ENCODE measurements around the gene FAM3D. TPM values are rescaled to one million over a fixed set of nuclear protein-coding genes. Genes with fewer than 3 reads are reported as not detected.
A peak's percentile ranks its signal among the peaks of the same experiment; 100 is the strongest.

The FAM3D gene
- total and polyA plus RNA-seq, 5 donors from 2014 or later: not detected

DNA sequence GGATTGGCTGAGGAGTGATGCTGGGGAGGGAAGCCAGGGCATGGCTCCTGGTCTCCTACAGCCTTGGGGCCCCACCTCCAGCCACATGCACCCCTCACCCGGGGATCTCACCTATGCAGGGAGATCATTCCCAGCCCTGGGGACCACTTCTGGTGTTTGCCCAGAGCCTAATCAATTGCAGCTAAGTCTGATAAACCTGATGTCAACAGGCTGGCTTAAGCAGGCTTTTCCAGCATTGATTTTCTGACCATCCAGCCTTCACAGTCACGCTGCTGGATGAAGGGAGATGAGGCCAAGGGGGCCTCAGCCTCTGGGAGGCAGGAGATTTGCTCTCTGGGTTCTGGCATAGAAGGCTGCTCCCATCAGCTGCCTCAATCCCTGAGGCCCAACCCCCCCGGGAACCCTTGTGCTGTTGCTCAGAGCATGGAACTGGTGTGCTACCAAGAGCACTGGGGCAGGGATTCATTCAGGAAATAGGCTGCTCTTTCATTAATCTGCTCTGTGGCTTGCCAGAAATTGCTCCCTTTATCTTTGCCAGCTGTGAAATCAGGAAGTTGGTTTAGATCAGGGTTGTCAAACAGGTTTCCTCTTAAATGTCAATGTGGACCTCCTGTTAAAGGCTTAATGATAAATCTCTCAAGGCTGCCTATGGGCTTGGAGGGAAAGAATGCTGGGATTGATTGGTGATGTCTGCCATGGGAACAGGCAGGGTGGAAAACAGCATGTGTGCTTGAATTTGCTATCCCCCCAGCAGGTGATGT, 19.0 kb downstream of the FAM3D start:
- Mint-ChIP-seq H3K27me3 (peaks cover 4% of the 10 kb centered on the region), H3K27ac (no peak overlapping the region), H3K4me1 (no peaks in the 10 kb centered on the region), H3K36me3 (no peaks in the 10 kb centered on the region), H3K9me3 (no peaks in the 10 kb centered on the region), H3K4me3 (no peak overlapping the region)
- no peak overlapping the region for H3K4me3 ChIP-seq (ENCODE audit: low read depth, low read length)
- H3K27ac ChIP-seq (ENCODE audit: insufficient read depth, low read length, poor library complexity, severe bottlenecking): no peak overlapping the region
- H3K4me1 ChIP-seq (ENCODE audit: control insufficient read depth, insufficient read depth, low read length, poor library complexity, severe bottlenecking): no peaks in the 10 kb centered on the region
- H3K36me3 ChIP-seq (ENCODE audit: control insufficient read depth, insufficient read depth, low read length): no peaks in the 10 kb centered on the region
- H3K9me3 ChIP-seq (ENCODE audit: control insufficient read depth in 2 of 2, low read length in 2 of 2): no peaks in the 10 kb centered on the region
- no peaks in the 10 kb centered on the region for H3K27me3 ChIP-seq (ENCODE audit: control insufficient read depth, insufficient read depth, low read length)
- no peak for ATAC-seq (ENCODE audit: low read depth in 2 of 2)
- no peak for DNase-seq

DNA sequence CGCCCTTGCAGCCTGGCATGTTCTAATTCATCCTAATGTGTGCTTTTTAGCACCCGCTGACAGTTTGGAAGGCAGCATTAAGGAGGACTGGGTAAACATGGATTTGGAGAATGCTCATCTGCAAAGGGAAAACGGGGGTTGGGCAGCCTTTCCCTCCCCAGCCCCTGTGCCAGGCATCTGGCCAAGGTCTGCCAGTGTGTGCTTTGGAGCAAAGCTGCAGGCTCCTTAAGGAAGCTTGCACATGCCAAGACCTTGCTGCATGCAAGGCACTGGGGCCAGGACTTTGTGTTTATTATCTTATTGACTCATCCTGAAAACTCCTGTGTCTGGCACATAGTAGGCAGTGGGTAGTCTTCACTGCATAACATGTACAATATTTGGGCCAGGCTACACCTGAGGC, 20.1 kb downstream of the FAM3D start:
- H3K27ac ChIP-seq (ENCODE audit: insufficient read depth, low read length, poor library complexity, severe bottlenecking): no peak overlapping the region
- Mint-ChIP-seq H3K27me3 (peaks cover 4% of the 10 kb centered on the region), H3K27ac (no peak overlapping the region), H3K4me1 (no peaks in the 10 kb centered on the region), H3K4me3 (no peak overlapping the region), H3K36me3 (no peaks in the 10 kb centered on the region), H3K9me3 (no peaks in the 10 kb centered on the region)
- DNase-seq (no peak), ATAC-seq (ENCODE audit: low read depth in 2 of 2) (no peak)
- H3K36me3 ChIP-seq (ENCODE audit: control insufficient read depth, insufficient read depth, low read length): no peaks in the 10 kb centered on the region
- no peaks in the 10 kb centered on the region for H3K27me3 ChIP-seq (ENCODE audit: control insufficient read depth, insufficient read depth, low read length)
- H3K9me3 ChIP-seq (ENCODE audit: control insufficient read depth in 2 of 2, low read length in 2 of 2): no peaks in the 10 kb centered on the region
- H3K4me3 ChIP-seq (ENCODE audit: low read depth, low read length): no peak overlapping the region
- H3K4me1 ChIP-seq (ENCODE audit: control insufficient read depth, insufficient read depth, low read length, poor library complexity, severe bottlenecking): no peaks in the 10 kb centered on the region

DNA sequence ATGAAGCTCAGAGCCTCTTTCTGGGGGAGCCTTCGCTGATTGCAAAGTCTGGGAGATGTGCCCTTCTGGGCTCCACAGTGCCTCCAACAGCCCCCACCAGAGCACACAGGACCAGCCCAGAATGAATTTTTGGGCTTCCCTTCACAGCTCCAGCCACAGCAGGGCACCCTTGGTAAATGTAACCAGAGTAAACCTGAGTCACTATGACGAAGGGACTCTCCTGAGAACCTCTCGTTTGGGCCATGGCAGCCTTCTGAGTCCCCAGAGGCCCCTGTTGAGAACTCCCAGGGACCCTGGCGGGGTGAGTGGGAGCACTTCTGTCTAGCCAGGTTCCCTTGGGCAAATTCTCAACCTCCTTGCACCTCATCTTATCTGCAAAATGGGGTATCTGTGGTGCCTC, 20.8 kb downstream of the FAM3D start:
- Histone ChIP-seq H3K27ac (ENCODE audit: insufficient read depth, low read length, poor library complexity, severe bottlenecking) (no peak overlapping the region), H3K9me3 (ENCODE audit: control insufficient read depth in 2 of 2, low read length in 2 of 2) (no peaks in the 10 kb centered on the region), H3K36me3 (ENCODE audit: control insufficient read depth, insufficient read depth, low read length) (no peaks in the 10 kb centered on the region), H3K4me1 (ENCODE audit: control insufficient read depth, insufficient read depth, low read length, poor library complexity, severe bottlenecking) (no peaks in the 10 kb centered on the region), H3K4me3 (ENCODE audit: low read depth, low read length) (no peak overlapping the region), H3K27me3 (ENCODE audit: control insufficient read depth, insufficient read depth, low read length) (no peaks in the 10 kb centered on the region)
- no peak for ATAC-seq (ENCODE audit: low read depth in 2 of 2)
- Mint-ChIP-seq H3K9me3 (no peaks in the 10 kb centered on the region), H3K27ac (no peak overlapping the region), H3K4me1 (no peaks in the 10 kb centered on the region), H3K4me3 (no peak overlapping the region), H3K36me3 (no peaks in the 10 kb centered on the region), H3K27me3 (peaks cover 4% of the 10 kb centered on the region)
- DNase-seq: no peak

DNA sequence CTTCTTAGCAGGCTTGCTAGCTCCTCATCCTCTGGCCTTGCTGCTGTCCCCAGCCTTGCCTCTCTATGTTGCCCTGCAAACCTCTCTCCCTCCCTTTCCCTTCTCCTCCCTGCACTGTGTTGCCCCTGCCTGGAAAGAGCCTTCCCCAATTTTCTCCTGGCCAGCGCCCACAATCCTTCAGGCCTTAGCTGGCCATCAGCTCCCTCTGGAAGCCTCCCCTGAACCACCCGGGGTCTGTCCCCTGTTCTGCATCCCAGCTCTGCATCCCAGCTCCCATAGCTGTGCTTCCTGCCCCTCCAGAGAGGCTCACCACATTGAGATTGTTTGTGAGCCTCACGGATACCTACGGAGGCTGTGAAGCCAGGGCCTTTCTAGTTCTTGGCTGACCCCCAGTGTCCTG, 23.7 kb downstream of the FAM3D start:
- no peak overlapping the region for H3K4me3 ChIP-seq (ENCODE audit: low read depth, low read length)
- Mint-ChIP-seq H3K4me3 (no peak overlapping the region), H3K36me3 (no peaks in the 10 kb centered on the region), H3K27me3 (peaks cover 10% of the 10 kb centered on the region), H3K9me3 (no peaks in the 10 kb centered on the region), H3K27ac (no peak overlapping the region), H3K4me1 (no peaks in the 10 kb centered on the region)
- no peaks in the 10 kb centered on the region for H3K4me1 ChIP-seq (ENCODE audit: control insufficient read depth, insufficient read depth, low read length, poor library complexity, severe bottlenecking)
- no peaks in the 10 kb centered on the region for H3K9me3 ChIP-seq (ENCODE audit: control insufficient read depth in 2 of 2, low read length in 2 of 2)
- DNase-seq (no peak), ATAC-seq (ENCODE audit: low read depth in 2 of 2) (no peak)
- no peak overlapping the region for H3K27ac ChIP-seq (ENCODE audit: insufficient read depth, low read length, poor library complexity, severe bottlenecking)
- no peaks in the 10 kb centered on the region for H3K27me3 ChIP-seq (ENCODE audit: control insufficient read depth, insufficient read depth, low read length)
- no peaks in the 10 kb centered on the region for H3K36me3 ChIP-seq (ENCODE audit: control insufficient read depth, insufficient read depth, low read length)

DNA sequence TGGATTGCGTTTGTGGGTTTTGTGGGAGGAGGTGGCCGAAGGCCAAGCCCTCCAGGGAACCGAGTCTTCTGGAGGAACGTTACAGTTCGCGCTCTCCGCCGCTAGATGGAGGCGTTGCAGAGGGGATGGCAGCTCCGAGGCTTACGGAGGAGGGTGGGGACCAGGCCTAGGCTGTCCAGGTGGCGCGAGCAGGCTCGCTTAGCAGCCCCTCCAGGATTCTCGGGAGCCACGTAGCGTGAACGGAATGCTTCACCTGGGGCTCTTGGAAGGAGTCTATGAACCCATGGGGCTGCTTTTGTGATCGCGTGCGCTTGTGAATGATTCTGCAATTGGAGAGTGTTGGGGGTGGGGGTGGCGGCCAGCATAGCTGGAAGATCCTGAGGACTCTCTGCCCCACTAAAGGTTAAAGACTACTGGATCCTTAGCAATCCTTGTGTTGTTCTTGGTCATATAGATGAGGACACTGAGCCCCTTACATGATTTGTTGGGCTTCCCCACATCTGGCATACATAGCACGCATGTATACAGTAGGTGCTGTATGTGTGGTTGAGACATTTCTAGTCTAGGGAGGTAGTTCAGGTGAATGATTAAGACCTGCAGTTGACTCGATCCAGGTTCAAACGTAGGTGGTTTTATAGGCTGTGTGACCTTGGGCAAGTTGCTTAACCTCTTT, 25.7 kb downstream of the FAM3D start:
- no peaks in the 10 kb centered on the region for H3K4me1 Mint-ChIP-seq

DNA sequence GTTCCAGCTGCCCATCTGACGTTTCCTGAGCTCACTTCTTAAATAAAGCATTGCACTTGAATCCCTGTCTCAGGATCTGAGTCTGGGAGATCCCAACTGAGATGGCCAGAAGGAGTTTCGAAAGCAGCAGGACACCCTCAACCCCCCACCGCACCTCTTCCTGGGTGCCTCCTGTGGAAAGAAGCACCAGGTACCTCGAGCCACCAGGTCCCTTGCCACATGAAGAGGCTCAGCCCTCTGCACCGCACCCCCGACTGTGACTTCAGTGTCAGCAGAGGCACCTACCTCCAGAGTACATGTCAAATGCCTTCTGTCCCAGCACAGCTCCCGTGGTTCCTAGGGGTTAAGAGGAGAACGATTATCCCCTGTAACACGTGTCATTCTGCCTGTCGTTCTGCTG, 26.7 kb downstream of the FAM3D start:
- H3K27ac Mint-ChIP-seq: no peak overlapping the region
- no peaks in the 10 kb centered on the region for H3K36me3 ChIP-seq (ENCODE audit: control insufficient read depth, insufficient read depth, low read length)
- H3K4me3 Mint-ChIP-seq: no peak overlapping the region
- no peaks in the 10 kb centered on the region for H3K27me3 ChIP-seq (ENCODE audit: control insufficient read depth, insufficient read depth, low read length)
- no peak overlapping the region for H3K27ac ChIP-seq (ENCODE audit: insufficient read depth, low read length, poor library complexity, severe bottlenecking)
- H3K4me1 ChIP-seq (ENCODE audit: control insufficient read depth, insufficient read depth, low read length, poor library complexity, severe bottlenecking): no peaks in the 10 kb centered on the region
- no peaks in the 10 kb centered on the region for H3K36me3 Mint-ChIP-seq
- no peaks in the 10 kb centered on the region for H3K4me1 Mint-ChIP-seq
- DNase-seq (no peak), ATAC-seq (ENCODE audit: low read depth in 2 of 2) (no peak)
- no peaks in the 10 kb centered on the region for H3K9me3 ChIP-seq (ENCODE audit: control insufficient read depth in 2 of 2, low read length in 2 of 2)
- H3K27me3 Mint-ChIP-seq: peaks cover 10% of the 10 kb centered on the region
- no peak overlapping the region for H3K4me3 ChIP-seq (ENCODE audit: low read depth, low read length)
- no peaks in the 10 kb centered on the region for H3K9me3 Mint-ChIP-seq

More for the DNA sequence above, 25.7 kb downstream of the FAM3D start:
- Mint-ChIP-seq H3K4me3 (no peak overlapping the region), H3K36me3 (no peaks in the 10 kb centered on the region), H3K9me3 (no peaks in the 10 kb centered on the region), H3K27ac (no peak overlapping the region), H3K27me3 (peaks cover 10% of the 10 kb centered on the region)
- no peaks in the 10 kb centered on the region for H3K36me3 ChIP-seq (ENCODE audit: control insufficient read depth, insufficient read depth, low read length)
- H3K27me3 ChIP-seq (ENCODE audit: control insufficient read depth, insufficient read depth, low read length): no peaks in the 10 kb centered on the region
- no peaks in the 10 kb centered on the region for H3K9me3 ChIP-seq (ENCODE audit: control insufficient read depth in 2 of 2, low read length in 2 of 2)
- peak; percentile 9 to 46 (median 25) for DNase-seq
- ATAC-seq (ENCODE audit: low read depth in 2 of 2): peak; percentile 36 to 58
- H3K4me1 ChIP-seq (ENCODE audit: control insufficient read depth, insufficient read depth, low read length, poor library complexity, severe bottlenecking): no peaks in the 10 kb centered on the region
- no peak overlapping the region for H3K4me3 ChIP-seq (ENCODE audit: low read depth, low read length)
- H3K27ac ChIP-seq (ENCODE audit: insufficient read depth, low read length, poor library complexity, severe bottlenecking): no peak overlapping the region

DNA sequence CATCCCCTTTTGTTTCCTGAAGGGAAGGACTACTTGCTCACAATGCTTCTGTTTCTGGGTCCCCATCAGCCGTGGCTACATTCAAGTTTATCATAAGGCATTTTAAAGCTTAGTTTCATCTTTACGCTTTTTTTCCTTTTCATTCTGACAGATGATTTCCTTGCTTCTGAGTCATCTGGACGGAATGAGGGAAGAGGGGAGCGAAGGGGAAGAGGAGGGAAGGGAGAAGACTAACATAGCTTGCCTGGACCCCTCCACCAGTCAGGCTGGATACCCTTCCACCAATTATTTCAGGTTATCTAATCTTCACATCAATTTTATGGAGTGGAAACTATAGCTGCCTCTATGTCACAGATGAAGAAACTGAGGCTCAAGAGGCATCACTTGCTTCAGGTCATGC, 27.6 kb downstream of the FAM3D start:
- H3K36me3 Mint-ChIP-seq: no peaks in the 10 kb centered on the region
- no peak for DNase-seq
- Histone ChIP-seq H3K9me3 (ENCODE audit: control insufficient read depth in 2 of 2, low read length in 2 of 2) (no peaks in the 10 kb centered on the region), H3K27ac (ENCODE audit: insufficient read depth, low read length, poor library complexity, severe bottlenecking) (no peak overlapping the region), H3K4me1 (ENCODE audit: control insufficient read depth, insufficient read depth, low read length, poor library complexity, severe bottlenecking) (no peaks in the 10 kb centered on the region), H3K4me3 (ENCODE audit: low read depth, low read length) (no peak overlapping the region), H3K27me3 (ENCODE audit: control insufficient read depth, insufficient read depth, low read length) (no peaks in the 10 kb centered on the region), H3K36me3 (ENCODE audit: control insufficient read depth, insufficient read depth, low read length) (no peaks in the 10 kb centered on the region)
- no peak overlapping the region for H3K27ac Mint-ChIP-seq
- H3K27me3 Mint-ChIP-seq: peaks cover 10% of the 10 kb centered on the region
- no peak overlapping the region for H3K4me3 Mint-ChIP-seq
- no peak for ATAC-seq (ENCODE audit: low read depth in 2 of 2)
- H3K9me3 Mint-ChIP-seq: no peaks in the 10 kb centered on the region
- no peaks in the 10 kb centered on the region for H3K4me1 Mint-ChIP-seq

DNA sequence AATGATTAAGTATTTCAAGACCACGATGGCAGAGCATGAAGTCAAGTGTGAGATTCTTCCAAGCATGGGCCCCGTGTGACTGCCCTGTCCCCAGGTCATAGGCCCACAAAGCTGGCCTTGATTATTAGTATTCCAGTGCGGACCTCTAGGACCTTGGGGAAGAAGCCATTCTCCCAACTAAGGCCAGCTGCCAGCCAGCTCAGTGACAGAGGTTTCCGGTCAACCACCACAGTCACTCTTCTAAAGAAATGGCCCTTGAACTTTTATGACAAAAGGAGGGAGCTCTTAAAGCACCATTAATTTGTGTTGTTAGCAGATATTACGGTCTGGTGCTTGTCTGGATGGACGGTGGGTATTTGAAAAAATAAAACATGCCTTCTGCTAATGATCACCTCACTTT, 28.0 kb downstream of the FAM3D start:
- no peaks in the 10 kb centered on the region for H3K36me3 ChIP-seq (ENCODE audit: control insufficient read depth, insufficient read depth, low read length)
- no peak for DNase-seq
- H3K27me3 Mint-ChIP-seq: peaks cover 10% of the 10 kb centered on the region
- H3K4me3 ChIP-seq (ENCODE audit: low read depth, low read length): no peak overlapping the region
- H3K36me3 Mint-ChIP-seq: no peaks in the 10 kb centered on the region
- H3K27me3 ChIP-seq (ENCODE audit: control insufficient read depth, insufficient read depth, low read length): no peaks in the 10 kb centered on the region
- ATAC-seq (ENCODE audit: low read depth in 2 of 2): no peak
- no peaks in the 10 kb centered on the region for H3K4me1 Mint-ChIP-seq
- H3K27ac ChIP-seq (ENCODE audit: insufficient read depth, low read length, poor library complexity, severe bottlenecking): no peak overlapping the region
- H3K4me3 Mint-ChIP-seq: no peak overlapping the region
- no peaks in the 10 kb centered on the region for H3K4me1 ChIP-seq (ENCODE audit: control insufficient read depth, insufficient read depth, low read length, poor library complexity, severe bottlenecking)
- no peak overlapping the region for H3K27ac Mint-ChIP-seq
- H3K9me3 Mint-ChIP-seq: no peaks in the 10 kb centered on the region
- no peaks in the 10 kb centered on the region for H3K9me3 ChIP-seq (ENCODE audit: control insufficient read depth in 2 of 2, low read length in 2 of 2)
